GM11168 (cell line): Measurements from ENCODE around the gene SFN.

Source experiments
- in situ Hi-C: fragments of 300-500 bp; cut with MboI; formaldehyde crosslinking; loops from one replicate; pipeline ENCODE4 v1.12.0; 2022; ENCODE audit warnings: low sequenced_read_pairs; ENCODE audit not compliant: unreplicated experiment

Gene SFN

GRCh38 chr1:26909951-26910342 lies 47.0 kb downstream of the SFN start:
- in situ Hi-C loops = no loop called here

DNA sequence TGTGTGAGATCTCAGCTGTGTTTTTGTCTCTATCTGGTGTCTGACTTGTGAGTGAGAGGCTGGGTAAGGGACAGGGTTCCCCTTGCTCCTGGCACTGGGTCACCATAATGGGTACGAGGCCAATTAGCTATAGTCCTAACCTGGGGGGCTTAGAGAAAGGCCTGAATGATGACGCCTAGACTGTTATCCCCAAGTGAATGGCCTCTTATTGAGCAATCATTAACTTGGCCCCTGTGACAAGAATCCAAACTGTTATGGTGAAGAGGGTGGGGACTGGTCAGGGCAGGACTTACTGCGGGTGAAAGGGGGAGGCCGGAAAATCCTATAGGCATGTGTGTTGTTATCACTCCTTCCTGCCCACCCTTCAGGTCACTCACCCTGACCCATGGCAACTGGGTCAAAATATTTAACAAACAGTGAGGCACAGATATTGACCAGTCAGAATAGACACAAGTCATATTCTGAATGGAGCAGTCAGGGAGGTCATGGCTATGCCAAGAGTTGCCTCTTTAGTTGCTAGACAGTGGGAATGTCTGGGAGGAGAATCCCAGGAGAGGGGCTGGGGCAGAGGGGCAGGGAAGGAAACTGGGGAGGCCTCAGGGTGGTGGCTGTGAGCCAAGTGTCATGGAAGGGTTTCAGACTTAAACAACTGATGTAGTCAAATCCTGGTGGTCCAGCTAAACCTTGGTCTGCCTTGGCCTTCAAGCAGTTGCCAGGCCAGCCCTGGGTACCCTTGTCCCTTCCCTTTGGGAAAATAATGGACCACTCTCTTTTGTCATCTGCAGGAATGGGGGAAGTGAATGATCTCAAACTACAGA lies 47.6 kb downstream of the SFN start:
- in situ Hi-C loops = no loop called here

DNA sequence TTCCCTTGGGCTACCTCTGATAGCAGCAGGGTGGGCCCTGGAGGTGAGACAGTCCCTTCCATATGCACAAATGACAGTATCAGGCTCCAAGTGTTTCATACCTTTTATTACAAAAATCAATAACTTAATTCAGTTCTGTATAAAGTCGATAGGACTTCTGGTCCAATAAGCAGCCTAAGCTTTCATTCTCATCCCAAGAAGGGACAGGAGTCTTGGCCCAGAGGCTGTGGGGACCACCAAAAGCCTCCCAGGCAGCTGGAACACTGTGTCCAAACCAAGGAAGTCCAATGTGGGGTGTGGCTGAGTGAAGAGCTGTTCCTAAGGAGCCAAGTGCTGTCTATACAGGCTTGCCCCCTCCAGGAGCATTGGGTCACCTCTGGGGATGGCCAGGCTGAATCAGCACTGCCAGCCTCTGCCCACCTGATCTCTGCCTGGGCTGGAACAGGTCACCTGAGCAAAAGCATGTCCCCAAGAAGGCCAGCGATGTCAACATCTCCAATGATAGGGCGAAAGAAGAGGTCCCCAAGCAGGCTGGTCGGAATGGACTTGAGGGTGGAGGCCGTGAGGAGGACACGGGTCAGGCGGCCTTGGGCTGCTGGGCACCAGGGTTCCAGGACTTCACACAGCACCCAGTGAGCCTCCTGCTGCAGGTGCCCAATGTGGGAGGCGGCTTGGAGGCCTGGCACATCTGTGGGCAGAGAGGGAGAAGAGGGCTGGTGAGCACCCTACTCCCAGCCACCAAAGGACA lies 48.6 kb downstream of the SFN start:
- in situ Hi-C loops = no loop called here

- in situ Hi-C loops = no loop called here
Measured at GRCh38 chr1:26912147-26912490, 49.2 kb downstream of the SFN start.

DNA sequence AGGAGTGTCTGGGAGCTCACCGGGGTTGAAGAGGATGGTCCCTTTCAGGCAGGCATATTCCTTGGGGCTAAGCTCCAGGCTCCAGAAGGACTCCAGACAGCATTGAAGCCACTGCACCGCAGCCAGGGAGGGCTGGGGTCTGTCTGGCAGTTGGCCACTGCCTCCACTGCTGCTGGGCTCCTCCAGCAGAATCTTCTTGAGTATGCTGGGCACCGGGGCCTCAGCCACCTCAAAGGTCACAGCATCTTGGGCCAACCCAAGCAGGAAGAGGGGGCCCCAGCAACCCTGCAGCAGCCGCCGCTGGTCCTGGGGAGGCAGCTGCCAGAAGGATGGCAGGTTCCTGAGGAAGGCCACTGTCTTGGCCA lies 50.4 kb downstream of the SFN start:
- in situ Hi-C loops = no loop called here
